Fibroblast of peridontal ligament (primary cell): ENCODE measurements around the gene MIER3.

Experiments
- DNase-seq: peaks from one replicate; pipeline ENCODE4 v3.0.0-alpha.2; 2010; ENCODE audit errors: extremely low read depth

Gene MIER3

GRCh38 chr5:56898213-56898612 lies 53.7 kb downstream of the MIER3 start:
- no peak for DNase-seq

GRCh38 chr5:56896763-56897162 lies 55.2 kb downstream of the MIER3 start:
- DNase-seq = no peak

- DNase-seq = no peak
Observed at GRCh38 chr5:56893251-56893951, 58.5 kb downstream of the MIER3 start.

GRCh38 chr5:56881571-56881970 lies 70.4 kb downstream of the MIER3 start:
- DNase-seq = no peak

GRCh38 chr5:56876327-56876726 lies 75.6 kb downstream of the MIER3 start:
- no peak for DNase-seq

DNA sequence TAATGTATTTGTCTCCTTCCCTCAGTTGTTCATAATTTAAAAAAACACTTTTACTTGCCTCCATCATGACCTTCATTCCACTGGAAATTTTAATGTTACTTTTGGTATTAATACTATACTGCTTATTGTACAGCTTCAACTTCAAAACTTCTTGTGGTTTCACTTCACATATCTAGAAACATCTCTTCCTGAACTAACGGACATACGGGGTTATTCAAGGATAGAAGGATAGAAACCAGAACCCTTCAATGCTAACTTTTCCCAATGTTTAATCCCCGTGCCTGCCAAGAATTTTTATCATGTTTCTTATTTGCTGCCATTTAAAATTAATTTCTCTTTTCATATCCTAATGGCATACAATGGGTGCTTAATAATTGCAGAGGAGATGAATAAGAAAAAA lies 78.9 kb downstream of the MIER3 start:
- no peak for DNase-seq

- no peak for DNase-seq
Observed at GRCh38 chr5:56871777-56872176, 80.1 kb downstream of the MIER3 start.
